Measurements from ENCODE around the gene RAP1A.

Gene RAP1A

DNA sequence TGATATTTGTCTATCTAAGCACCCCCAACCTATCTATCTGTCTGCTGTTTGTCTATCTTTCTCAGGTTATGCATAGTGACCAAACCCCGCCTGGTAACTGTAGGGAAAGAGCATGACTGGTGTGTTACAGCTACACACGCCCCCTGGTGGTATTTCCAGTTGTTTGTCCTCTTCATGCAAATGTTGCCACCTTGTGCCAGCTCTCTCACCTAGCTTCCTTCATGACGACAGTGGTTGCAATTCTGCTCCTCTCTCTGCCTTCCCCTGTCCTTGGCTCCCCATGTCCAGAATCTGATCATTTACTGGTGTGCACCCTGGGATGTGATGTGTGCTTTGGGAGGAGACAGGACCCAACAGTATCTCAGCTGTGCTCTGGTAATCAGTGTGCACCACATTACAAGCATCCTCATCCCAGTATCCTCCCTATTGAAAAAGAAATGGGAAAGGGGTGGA is 127.7 kb downstream of the RAP1A start:
- DNase-seq (ENCODE audit: low spot score in 2 of 2) = peak; percentile 46 to 80
- H3K4me3 Mint-ChIP-seq = no peak overlapping the region
- H3K27ac Mint-ChIP-seq = no peak overlapping the region
- peaks cover 13% of the 10 kb centered on the region for H3K4me1 Mint-ChIP-seq
- ATAC-seq = peak; percentile 87
- H3K36me3 Mint-ChIP-seq = no peaks in the 10 kb centered on the region
- no peaks in the 10 kb centered on the region for H3K9me3 Mint-ChIP-seq

GRCh38 chr1:111747947-111748346 is 128.4 kb downstream of the RAP1A start:
- Mint-ChIP-seq H3K27ac (no peak overlapping the region), H3K9me3 (no peaks in the 10 kb centered on the region)

DNA sequence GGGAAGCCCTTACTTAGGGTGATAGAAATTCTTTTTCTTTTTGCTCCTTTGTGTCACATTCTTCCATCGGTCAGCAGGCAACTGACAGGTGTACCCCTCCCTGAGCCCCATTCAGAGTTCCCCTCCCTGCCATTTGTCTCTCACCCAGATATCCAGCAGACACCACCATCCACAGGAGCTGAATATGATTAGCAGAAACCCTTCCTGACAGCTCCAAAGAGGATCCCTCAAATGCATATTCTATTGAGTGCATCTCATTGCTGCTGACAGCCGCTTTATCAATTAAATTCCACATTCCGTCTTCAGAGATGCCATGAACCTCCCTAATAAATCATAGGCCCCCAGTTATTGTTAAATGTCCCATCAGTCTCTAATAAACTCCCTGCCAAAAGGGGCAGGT is 130.0 kb downstream of the RAP1A start:
- no peaks in the 10 kb centered on the region for H3K36me3 Mint-ChIP-seq
- no peak overlapping the region for H3K4me3 Mint-ChIP-seq
- ATAC-seq (no peak), DNase-seq (ENCODE audit: low spot score in 2 of 2) (no peak)
- H3K4me1 Mint-ChIP-seq = peaks cover 22% of the 10 kb centered on the region
- H3K9me3 Mint-ChIP-seq = no peaks in the 10 kb centered on the region
- H3K27ac Mint-ChIP-seq = no peak overlapping the region

More at GRCh38 chr1:111747947-111748346, 128.4 kb downstream of the RAP1A start:
- DNase-seq (ENCODE audit: low spot score in 2 of 2) = peak in 1 of 2 donors; percentile 39
- Mint-ChIP-seq H3K4me1 (peaks cover 13% of the 10 kb centered on the region), H3K4me3 (no peak overlapping the region), H3K36me3 (no peaks in the 10 kb centered on the region)
- ATAC-seq = no peak

DNA sequence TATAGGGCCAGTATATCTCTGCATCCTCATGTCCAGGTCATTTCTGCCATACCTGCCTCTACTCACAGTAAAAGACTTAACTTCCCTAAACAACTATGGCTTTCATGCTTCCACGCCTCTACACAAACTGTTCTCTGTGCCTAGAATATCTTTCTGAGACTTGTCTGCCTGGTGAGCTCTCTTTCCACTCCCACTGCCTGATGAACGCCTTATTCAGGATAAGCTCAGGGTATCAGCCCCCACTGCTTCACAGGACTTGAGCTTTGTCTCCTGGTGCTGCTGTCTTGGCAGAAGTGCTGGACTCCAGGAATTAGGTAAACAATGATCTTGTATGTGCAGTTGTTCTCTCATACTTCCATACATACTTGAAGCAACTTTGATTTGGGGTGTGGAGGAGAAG is 131.3 kb downstream of the RAP1A start:
- Mint-ChIP-seq H3K27ac (no peak overlapping the region), H3K4me3 (no peak overlapping the region)

GRCh38 chr1:111751906-111752575 is 132.5 kb downstream of the RAP1A start:
- H3K9me3 Mint-ChIP-seq = no peaks in the 10 kb centered on the region
- H3K4me3 Mint-ChIP-seq = no peak overlapping the region
- ATAC-seq (no peak), DNase-seq (ENCODE audit: low spot score in 2 of 2) (no peak)
- peaks cover 31% of the 10 kb centered on the region for H3K4me1 Mint-ChIP-seq
- no peak overlapping the region for H3K27ac Mint-ChIP-seq
- H3K36me3 Mint-ChIP-seq = peaks cover 15% of the 10 kb centered on the region

More for the DNA sequence above, 131.3 kb downstream of the RAP1A start:
- peaks cover 6% of the 10 kb centered on the region for H3K36me3 Mint-ChIP-seq
- no peaks in the 10 kb centered on the region for H3K9me3 Mint-ChIP-seq
- H3K4me1 Mint-ChIP-seq = peaks cover 29% of the 10 kb centered on the region
- DNase-seq (ENCODE audit: low spot score in 2 of 2) = no peak
- ATAC-seq = no peak

GRCh38 chr1:111754984-111755330 is 135.4 kb downstream of the RAP1A start:
- peaks cover 44% of the 10 kb centered on the region for H3K36me3 Mint-ChIP-seq
- peak overlapping the region; percentile 85 for H3K4me3 Mint-ChIP-seq
- ATAC-seq (no peak), DNase-seq (ENCODE audit: low spot score in 2 of 2) (no peak)
- peak overlapping the region; percentile 95 for H3K27ac Mint-ChIP-seq
- H3K4me1 Mint-ChIP-seq = peaks cover 35% of the 10 kb centered on the region
- H3K9me3 Mint-ChIP-seq = no peaks in the 10 kb centered on the region

DNA sequence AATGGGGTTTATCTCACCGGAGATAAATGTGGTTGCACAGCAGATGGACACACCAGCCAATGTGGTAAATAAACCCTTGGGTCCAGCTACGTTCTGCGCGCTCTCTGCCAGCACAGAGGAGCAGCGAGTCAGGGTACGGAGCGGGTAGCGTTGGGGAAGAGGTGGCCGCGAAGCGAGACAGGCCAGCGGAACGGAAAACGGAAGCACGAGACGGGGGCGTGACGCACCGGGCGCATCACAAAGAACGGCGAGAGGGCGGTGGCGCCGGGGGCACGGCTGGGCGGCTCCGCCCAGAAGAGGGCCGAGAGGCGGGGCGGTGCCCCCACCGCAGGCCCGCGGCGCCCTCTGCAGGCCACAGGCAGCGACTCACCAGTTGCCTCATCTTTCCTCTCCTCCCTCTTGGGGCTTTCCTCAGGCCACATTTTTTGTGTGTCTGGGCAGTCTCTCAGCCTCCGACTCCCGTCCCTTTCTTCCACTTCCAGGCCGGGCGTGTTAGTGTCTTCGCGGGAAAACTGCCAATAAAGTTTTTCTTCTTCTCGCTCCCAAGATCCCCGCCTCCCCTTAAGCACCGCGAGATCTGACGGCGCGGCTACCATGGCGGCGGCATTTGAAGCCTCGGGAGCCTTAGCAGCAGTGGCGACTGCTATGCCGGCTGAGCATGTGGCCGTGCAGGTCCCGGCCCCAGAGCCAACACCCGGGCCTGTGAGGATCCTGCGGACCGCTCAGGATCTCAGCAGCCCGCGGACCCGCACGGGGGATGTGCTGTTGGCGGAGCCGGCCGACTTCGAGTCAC is 135.9 kb downstream of the RAP1A start, which contains the start of gene DDX20:
Gene DDX20, plus strand, starts transcription at position 571 of the 793 bp plus-strand sequence. Its CDS starts 24 bp downstream, at position 595.
- peak; percentile 94 for ATAC-seq
- Mint-ChIP-seq H3K4me3 (peak within 1 kb of the TSS; percentile 85), H3K9me3 (no peaks in the 10 kb centered on the region), H3K36me3 (peaks cover 50% of the 10 kb centered on the region), H3K4me1 (peaks cover 38% of the 10 kb centered on the region), H3K27ac (peak within 1 kb of the TSS; percentile 95)
- peak; percentile 91 to 95 for DNase-seq (ENCODE audit: low spot score in 2 of 2)

GRCh38 chr1:111756124-111756513 is 136.5 kb downstream of the RAP1A start:
- ATAC-seq (peak; percentile 36), DNase-seq (ENCODE audit: low spot score in 2 of 2) (no peak)
- Mint-ChIP-seq H3K36me3 (peaks cover 56% of the 10 kb centered on the region), H3K4me1 (peaks cover 43% of the 10 kb centered on the region), H3K4me3 (peak overlapping the region; percentile 85), H3K27ac (peak overlapping the region; percentile 95), H3K9me3 (no peaks in the 10 kb centered on the region)

- H3K27ac Mint-ChIP-seq = peak overlapping the region; percentile 62
- no peaks in the 10 kb centered on the region for H3K9me3 Mint-ChIP-seq
- peak overlapping the region; percentile 5 for H3K4me3 Mint-ChIP-seq
- peaks cover 43% of the 10 kb centered on the region for H3K4me1 Mint-ChIP-seq
- peaks cover 79% of the 10 kb centered on the region for H3K36me3 Mint-ChIP-seq
- no peak for ATAC-seq
- no peak for DNase-seq (ENCODE audit: low spot score in 2 of 2)
Measured at GRCh38 chr1:111758373-111758772, 138.8 kb downstream of the RAP1A start.

DNA sequence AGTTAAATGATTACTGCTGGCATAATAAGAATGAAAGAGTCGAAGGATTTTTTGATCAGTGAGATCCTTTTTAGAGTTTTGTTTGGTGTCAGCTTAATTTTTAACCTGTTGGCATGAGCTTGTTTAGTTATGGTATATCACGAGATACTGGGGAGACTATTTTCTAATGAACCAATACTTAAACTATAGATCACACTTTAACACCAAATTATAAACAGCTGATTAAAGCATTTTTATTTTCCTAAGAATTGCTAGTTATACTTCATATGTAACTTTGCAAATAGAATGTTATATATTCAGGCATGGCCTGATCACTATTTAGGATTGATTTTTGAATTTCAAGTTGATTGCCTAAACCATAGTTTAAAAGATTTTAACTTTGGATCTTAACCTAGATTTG is 142.1 kb downstream of the RAP1A start:
- Mint-ChIP-seq H3K9me3 (no peaks in the 10 kb centered on the region), H3K4me1 (peaks cover 24% of the 10 kb centered on the region), H3K27ac (no peak overlapping the region), H3K36me3 (peaks cover 100% of the 10 kb centered on the region), H3K4me3 (no peak overlapping the region)
- ATAC-seq (no peak), DNase-seq (ENCODE audit: low spot score in 2 of 2) (no peak)

DNA sequence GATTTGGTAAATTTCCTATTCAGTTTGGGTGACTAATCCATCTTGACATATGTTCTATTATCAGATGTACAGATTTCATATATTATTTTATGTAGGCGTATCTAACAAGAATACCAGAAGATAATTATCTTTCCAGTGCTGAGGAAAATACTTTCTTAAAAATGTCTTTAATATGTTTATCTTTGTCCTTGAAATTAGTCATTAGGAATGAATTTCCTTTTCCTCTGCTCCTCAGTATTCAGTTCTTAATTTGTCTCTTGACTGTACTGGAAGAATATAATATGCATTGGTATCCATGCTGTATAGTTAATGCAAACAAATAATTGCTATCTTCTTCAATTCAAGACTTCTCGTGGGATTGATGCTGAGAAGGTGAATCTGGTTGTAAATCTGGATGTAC is 142.7 kb downstream of the RAP1A start:
- Mint-ChIP-seq H3K27ac (peak overlapping the region; percentile 36), H3K36me3 (peaks cover 100% of the 10 kb centered on the region), H3K4me1 (peaks cover 18% of the 10 kb centered on the region), H3K4me3 (no peak overlapping the region), H3K9me3 (no peaks in the 10 kb centered on the region)
- DNase-seq (ENCODE audit: low spot score in 2 of 2) (no peak), ATAC-seq (no peak)

All from stimulated activated effector memory CD8-positive, alpha-beta T cell treated with anti-CD3 and anti-CD28 coated beads, Interleukin-12 subunit alpha, Interleukin-12 subunit beta, amount 100 ng/mL, for 72 hours (primary cell).